ENCODE measurements around the gene PPP6R2. TPM values are rescaled to one million over a fixed set of nuclear protein-coding genes. Genes with fewer than 3 reads are reported as not detected.

The PPP6R2 gene
- total RNA-seq, 6 experiments from 2014 or later = 41.9 to 47.0 (median 43.6) TPM

DNA sequence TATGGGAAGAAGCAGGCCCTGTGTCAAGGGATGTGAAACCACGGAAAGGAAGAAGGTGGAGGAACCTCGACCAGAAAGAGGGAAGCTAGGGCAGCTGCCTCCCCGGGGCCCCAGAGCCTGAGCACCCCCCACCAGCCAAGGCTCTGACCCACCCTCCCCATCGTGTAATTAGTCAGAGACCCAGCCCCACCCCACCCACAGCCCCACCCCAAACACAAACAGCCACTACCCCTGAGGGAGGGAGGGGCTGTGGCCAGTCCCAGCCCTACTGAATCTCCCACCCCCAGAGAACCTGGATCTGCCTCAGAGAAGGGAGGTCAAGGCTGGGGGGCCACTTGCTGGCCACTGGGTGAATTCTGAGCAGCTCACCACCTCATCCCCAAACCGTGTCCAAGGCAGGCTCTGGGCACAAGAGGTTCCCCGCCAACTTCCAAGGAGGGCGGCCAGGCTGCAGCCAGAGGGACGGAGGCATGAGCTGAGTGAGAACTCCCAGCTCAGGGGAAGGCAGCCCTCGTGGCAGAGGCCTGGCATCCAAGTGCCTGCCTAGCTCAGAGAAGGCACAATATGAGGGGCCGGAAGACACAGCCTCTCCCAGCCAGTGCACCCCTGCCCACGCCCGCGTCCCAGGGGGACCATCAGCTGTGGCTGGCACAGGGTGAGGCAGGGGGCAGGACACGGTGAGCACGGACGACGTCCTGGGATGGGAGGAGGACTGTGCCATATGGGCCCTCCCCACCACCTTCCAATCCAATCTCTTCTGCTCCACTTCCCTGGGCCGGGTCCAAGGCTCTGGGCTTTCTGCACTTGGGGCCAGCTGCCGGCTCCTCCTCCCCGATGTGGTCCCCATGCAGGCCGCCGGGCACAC, 38.4 kb upstream of the PPP6R2 start:
- Mint-ChIP-seq H3K36me3 (ENCODE audit: low read depth) (no peaks in the 10 kb centered on the region), H3K9me3 (no peaks in the 10 kb centered on the region), H3K27me3 (ENCODE audit: insufficient read depth) (peaks cover 4% of the 10 kb centered on the region), H3K4me1 (ENCODE audit: low read depth) (peaks cover 57% of the 10 kb centered on the region), H3K27ac (peak overlapping the region; percentile 93), H3K4me3 (peak overlapping the region; percentile 92)
- DNase-seq = no peak
- no peak for TF ChIP-seq CTCF (IDR thresholded peaks at IDR 0.05)

DNA sequence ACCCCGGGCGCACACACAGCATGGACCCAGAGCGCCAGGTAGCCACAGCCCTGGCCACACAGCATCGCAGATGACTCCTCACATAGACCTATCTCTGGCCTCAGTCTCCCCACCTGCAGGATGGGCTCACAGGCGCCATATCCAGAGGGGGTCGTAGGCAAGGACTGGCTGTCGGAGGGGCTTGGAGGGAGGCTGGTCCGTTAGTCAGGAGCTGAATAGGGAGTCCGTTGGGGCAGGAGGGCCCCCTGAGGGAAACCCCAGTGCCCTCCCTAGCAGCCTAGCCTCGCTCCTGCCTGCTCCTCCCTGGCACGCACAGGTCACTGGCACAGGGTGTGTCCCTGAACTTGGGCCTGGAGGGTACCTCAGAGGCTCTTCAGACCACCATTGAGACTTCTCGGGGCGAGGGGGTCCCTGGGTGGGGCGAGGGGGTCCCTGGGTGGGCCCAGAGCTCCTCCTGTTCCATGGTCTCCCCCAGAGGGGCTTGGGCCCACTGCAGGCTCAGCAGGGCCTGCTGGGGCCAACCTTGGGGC, 37.7 kb upstream of the PPP6R2 start:
- no peaks in the 10 kb centered on the region for H3K9me3 Mint-ChIP-seq
- H3K4me3 Mint-ChIP-seq = peak overlapping the region; percentile 92
- H3K27ac Mint-ChIP-seq = peak overlapping the region; percentile 93
- H3K27me3 Mint-ChIP-seq (ENCODE audit: insufficient read depth) = peaks cover 4% of the 10 kb centered on the region
- TF ChIP-seq CTCF (IDR thresholded peaks at IDR 0.05) = no peak
- no peaks in the 10 kb centered on the region for H3K36me3 Mint-ChIP-seq (ENCODE audit: low read depth)
- DNase-seq = no peak
- H3K4me1 Mint-ChIP-seq (ENCODE audit: low read depth) = peaks cover 57% of the 10 kb centered on the region

- TF ChIP-seq CTCF (IDR thresholded peaks at IDR 0.05) = no peak
- DNase-seq = peak; percentile 97
- Mint-ChIP-seq H3K36me3 (ENCODE audit: low read depth) (no peaks in the 10 kb centered on the region), H3K4me1 (ENCODE audit: low read depth) (peaks cover 54% of the 10 kb centered on the region), H3K9me3 (no peaks in the 10 kb centered on the region), H3K27me3 (ENCODE audit: insufficient read depth) (peaks cover 4% of the 10 kb centered on the region), H3K4me3 (peak overlapping the region; percentile 92), H3K27ac (peak overlapping the region; percentile 93)
These were observed 37.1 kb upstream of the PPP6R2 start for GRCh38 chr22:50305923-50306566.

- H3K9me3 Mint-ChIP-seq = no peaks in the 10 kb centered on the region
- no peak for TF ChIP-seq CTCF (IDR thresholded peaks at IDR 0.05)
- peaks cover 4% of the 10 kb centered on the region for H3K27me3 Mint-ChIP-seq (ENCODE audit: insufficient read depth)
- DNase-seq = peak; percentile 54
- peak within 1 kb of the TSS; percentile 93 for H3K27ac Mint-ChIP-seq
- H3K4me1 Mint-ChIP-seq (ENCODE audit: low read depth) = peaks cover 44% of the 10 kb centered on the region
- H3K36me3 Mint-ChIP-seq (ENCODE audit: low read depth) = no peaks in the 10 kb centered on the region
- H3K4me3 Mint-ChIP-seq = peak within 1 kb of the TSS; percentile 92
These were observed 36.1 kb upstream of the PPP6R2 start, which contains the start of gene PLXNB2 for GRCh38 chr22:50306753-50307749. Gene PLXNB2 (minus strand): TSS chr22:50307646. CDS start chr22:50290584, 17,062 bp downstream.
